HCT116 (cell line): ENCODE measurements around the gene RAB11A. TPM values are rescaled to one million over a fixed set of nuclear protein-coding genes. Genes with fewer than 3 reads are reported as not detected.

Experiments
- ATAC-seq: fragments of 200-7000 bp; cut with Tn5 transposase; 2 replicates; pipeline ENCODE4 v1.9.1; 2020; ENCODE audit warnings: mild to moderate bottlenecking, moderate library complexity
- BruUV-seq: library from RNA; stranded (reverse); fragments of 400-500 nt; replicated peaks from 2 replicates; lab custom pipeline; 2021; lab: Mats Ljungman, UMichigan
- CTCF ChIA-PET: fragments of 300-600 bp; sonication (Branson Sonifier 250); formaldehyde crosslinking; loops from one replicate; lab custom pipeline; 2021; ENCODE audit warnings: antibody characterized with exemption; lab: Charles Lee
- POLR2A ChIA-PET: fragments of 300-600, 350-600 bp; sonication (Branson Sonifier 250); formaldehyde crosslinking; loops from one replicate; lab custom pipeline; 2021; ENCODE audit warnings: antibody characterized with exemption; lab: Charles Lee
- RAD21 ChIA-PET, 2 experiments: fragments of 300-600 bp; sonication (Branson Sonifier 250); formaldehyde crosslinking; loops; one replicate each; lab custom pipeline; 2023; ENCODE audit warnings: low total read pairs in 2 of 2; ENCODE audit not compliant: uncharacterized antibody in 2 of 2, unreplicated experiment in 2 of 2, low non-redundant PET in 1 of 2; lab: Charles Lee
- DNase-seq: peaks from one replicate; pipeline ENCODE4 v3.0.0-alpha.2; 2010; ENCODE audit warnings: low read depth, low spot score
- H2AFZ ChIP-seq: fragments of 200-600 bp; shearing (Covaris generic), sonication (generic); 2 replicates; pipeline ENCODE4 v1.6.1; 2017; ENCODE audit warnings: low read depth, mixed run types, mixed read lengths, antibody characterized with exemption, low read length; ENCODE audit not compliant: poor library complexity, severe bottlenecking
- H3K27ac ChIP-seq: 2 replicates; pipeline ENCODE4 v1.5.1; 2012; ENCODE audit warnings: low read depth, low read length
- H3K27me3 ChIP-seq: fragments of 200-600 bp; sonication (generic); 2 replicates; pipeline ENCODE4 v1.6.1; 2016; ENCODE audit warnings: mixed run types, low read length, mixed read lengths; ENCODE audit not compliant: insufficient read depth
- H3K36me3 ChIP-seq, 2 experiments: fragments of 200-500 bp in 1 of 2; fragments of 200-600 bp in 1 of 2; sonication (Bioruptor generic) in 1 of 2; sonication (generic) in 1 of 2; 2 replicates each; pipeline versions ENCODE4 v1.5.1 to v1.6.1; 2014 to 2016; ENCODE audit warnings: low read length in 2 of 2, inconsistent platforms in 1 of 2, mixed read lengths in 1 of 2, mixed run types in 1 of 2; ENCODE audit not compliant: insufficient read depth in 2 of 2, control insufficient read depth in 1 of 2
- H3K4me1 ChIP-seq, 2 experiments: fragments of 200-600 bp in 1 of 2; sonication (generic) in 1 of 2; 2 replicates each; pipeline versions ENCODE4 v1.5.1 to v1.6.1; 2012 to 2017; ENCODE audit warnings: low read length in 2 of 2, inconsistent platforms in 1 of 2, mild to moderate bottlenecking in 1 of 2, mixed read lengths in 1 of 2, mixed run types in 1 of 2, moderate library complexity in 1 of 2; ENCODE audit not compliant: insufficient read depth in 2 of 2, control insufficient read depth in 1 of 2
- H3K4me2 ChIP-seq: fragments of 200-600 bp; sonication (generic); 2 replicates; pipeline ENCODE4 v1.6.1; 2017; ENCODE audit warnings: mixed run types, low read length, mixed read lengths
- H3K4me3 ChIP-seq, 2 experiments: fragments of 200-600 bp in 1 of 2; sonication (generic) in 1 of 2; replicated peaks in 1 of 2; 2 replicates each; pipeline ENCODE4 v1.5.1; 2011 to 2016; ENCODE audit warnings: low read length in 2 of 2, control low read depth in 1 of 2, low read depth in 1 of 2, mild to moderate bottlenecking in 1 of 2, mixed read lengths in 1 of 2, mixed run types in 1 of 2
- H3K79me2 ChIP-seq: fragments of 200-600 bp; sonication (generic); 2 replicates; pipeline ENCODE4 v1.6.1; 2017; ENCODE audit warnings: mild to moderate bottlenecking, mixed run types, low read length, moderate library complexity, mixed read lengths; ENCODE audit not compliant: insufficient read depth
- H3K9ac ChIP-seq: fragments of 200-600 bp; sonication (generic); 2 replicates; pipeline ENCODE4 v1.6.1; 2016; ENCODE audit warnings: low read length, mixed read lengths
- H3K9me2 ChIP-seq: fragments of 200-600 bp; sonication (generic), shearing (Covaris generic); 2 replicates; pipeline ENCODE4 v1.6.1; 2017; ENCODE audit warnings: mixed run types, mild to moderate bottlenecking, moderate library complexity; ENCODE audit not compliant: insufficient read depth
- H3K9me3 ChIP-seq, 2 experiments: fragments of 200-500 bp in 1 of 2; fragments of 200-600 bp in 1 of 2; sonication (Bioruptor generic) in 1 of 2; sonication (generic) in 1 of 2; 2 replicates each; pipeline ENCODE4 v1.6.1; 2014 to 2017; ENCODE audit warnings: low read length in 2 of 2, mixed read lengths in 2 of 2, inconsistent platforms in 1 of 2, low read depth in 1 of 2, mild to moderate bottlenecking in 1 of 2, mixed run types in 1 of 2, moderate library complexity in 1 of 2; ENCODE audit not compliant: control insufficient read depth in 1 of 2, insufficient read depth in 1 of 2
- H4K20me1 ChIP-seq: fragments of 200-600 bp; sonication (generic), shearing (Covaris generic); 2 replicates; pipeline ENCODE4 v1.6.1; 2017; ENCODE audit warnings: mixed run types, mild to moderate bottlenecking, moderate library complexity; ENCODE audit not compliant: insufficient read depth
- ATF3 ChIP-seq: IDR thresholded peaks from 2 replicates; pipeline ENCODE4 v1.6.1; 2012
- MAX ChIP-seq: IDR thresholded peaks from 2 replicates; pipeline ENCODE4 v1.6.1; 2012
- POLR2AphosphoS5 ChIP-seq: IDR thresholded peaks from 2 replicates; pipeline ENCODE4 v1.6.1; 2011; ENCODE audit warnings: mild to moderate bottlenecking, low read depth, low read length, moderate library complexity
- REST ChIP-seq: IDR thresholded peaks from 2 replicates; pipeline ENCODE4 v1.6.1; 2012; ENCODE audit warnings: low read depth
- intact Hi-C: fragments of 100-400 bp; cut with micrococcal nuclease; formaldehyde crosslinking; loops from 2 replicates; pipeline ENCODE4 v1.10.0; 2022
- total RNA-seq: library from RNA; stranded (reverse); gene quantifications from one replicate; pipeline ENCODE4 v1.2.1, GENCODE V29; 2021; ENCODE audit not compliant: unreplicated experiment

RAB11A gene
- total RNA-seq, 1 experiment from 2014 or later = 234 TPM

- no peak for TF ChIP-seq POLR2AphosphoS5
- TF ChIP-seq ATF3 = no peak
- no peak for TF ChIP-seq REST
Measured at GRCh38 chr15:65936282-65936681, 67.0 kb downstream of the RAB11A start (continued).

GRCh38 chr15:65937054-65937453 lies 67.8 kb downstream of the RAB11A start:
- no peak overlapping the region for H3K4me2 ChIP-seq
- no peaks in the 10 kb centered on the region for H3K9me3 ChIP-seq
- no peak overlapping the region for H3K9ac ChIP-seq
- no peaks in the 10 kb centered on the region for H3K36me3 ChIP-seq
- H3K79me2 ChIP-seq = no peaks in the 10 kb centered on the region
- no peak overlapping the region for H3K4me3 ChIP-seq
- H2AFZ ChIP-seq = no peak overlapping the region
- no peak overlapping the region for H3K27ac ChIP-seq
- no peak for TF ChIP-seq MAX
- H3K4me1 ChIP-seq = peaks cover 17 to 23% of the 10 kb centered on the region in 2 experiments
- CTCF ChIA-PET = no interaction called here
- no peaks in the 10 kb centered on the region for H3K9me2 ChIP-seq
- intact Hi-C loops = no loop called here
- BruUV-seq = no TSS peak
- no peaks in the 10 kb centered on the region for H3K27me3 ChIP-seq
- RAD21 ChIA-PET = no interaction called here
- no peaks in the 10 kb centered on the region for H4K20me1 ChIP-seq
- ATAC-seq (no peak), DNase-seq (no peak)
- POLR2A ChIA-PET = no interaction called here
